ENCODE measurements around the gene VAV3. TPM values are rescaled to one million over a fixed set of nuclear protein-coding genes. Genes with fewer than 3 reads are reported as not detected.

The VAV3 gene
- total and polyA plus RNA-seq, 2 of the 8 experiments (the other 6 are each of a cell fraction or from before 2014, with no cell fraction given): 2.9 to 7.9 TPM

DNA sequence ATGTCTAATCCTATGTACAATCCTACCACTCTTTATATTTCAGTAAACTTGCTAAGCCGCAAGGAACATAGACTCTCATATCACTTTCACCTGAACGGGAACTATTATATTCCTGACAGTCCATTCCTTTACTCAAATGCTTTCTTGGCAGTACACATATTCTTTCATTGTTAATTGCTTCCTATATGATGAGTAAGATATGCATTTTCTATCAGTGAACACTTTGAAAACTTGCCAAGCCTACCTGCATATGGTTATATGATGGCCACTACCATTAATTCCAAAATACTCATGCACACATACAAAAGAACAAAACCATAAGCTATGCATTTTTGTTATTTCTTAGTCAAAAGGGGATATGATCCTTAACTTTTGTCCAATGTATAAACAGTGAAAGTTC lies 341.5 kb downstream of the VAV3 start:
- H2AFZ ChIP-seq (ENCODE audit: low read length): no peak overlapping the region
- H4K91ac ChIP-seq (replicated peaks; ENCODE audit: insufficient read length, low read length): no peak overlapping the region
- H3K9me3 ChIP-seq (ENCODE audit: insufficient read depth in 2 of 2, low read depth in 1 of 2, low read length in 1 of 2): no peaks in the 10 kb centered on the region
- no peak overlapping the region for H2BK5ac ChIP-seq (ENCODE audit: low read depth, low read length)
- no peak overlapping the region for H3K4me2 ChIP-seq (ENCODE audit: insufficient read depth in 1 of 2, low read depth in 2 of 2, low read length in 2 of 2)
- H3K36me3 ChIP-seq (ENCODE audit: control insufficient read depth in 2 of 4, insufficient read depth in 4 of 4, low read length in 3 of 4): no peaks in the 10 kb centered on the region
- ChIA-PET POLR2A (ENCODE audit: partially characterized antibody) (no interaction called here), CTCF (ENCODE audit: partially characterized antibody) (no interaction called here)
- H2BK120ac ChIP-seq (replicated peaks; ENCODE audit: low read depth, low read length): no peak overlapping the region
- H3K27me3 ChIP-seq (replicated peaks in 1 of 4; ENCODE audit: control insufficient read depth in 3 of 4, extremely low read depth in 1 of 4, insufficient read depth in 3 of 4, low read length in 3 of 4): no peaks in the 10 kb centered on the region
- H3K4me1 ChIP-seq (replicated peaks in 1 of 4; ENCODE audit: control insufficient read depth in 3 of 4, insufficient read depth in 4 of 4, low read length in 3 of 4): no peaks in the 10 kb centered on the region
- H2BK12ac ChIP-seq (ENCODE audit: low read depth, low read length): no peak overlapping the region
- FAIRE-seq: no peak
- no peaks in the 10 kb centered on the region for H3K23me2 ChIP-seq (ENCODE audit: low read depth, low read length)
- no peak overlapping the region for H4K5ac ChIP-seq (ENCODE audit: insufficient read length, low read depth, low read length)
- H4K20me1 ChIP-seq (replicated peaks in 1 of 2; ENCODE audit: control insufficient read depth in 1 of 2, insufficient read depth in 2 of 2, low read length in 2 of 2): no peaks in the 10 kb centered on the region
- no peak overlapping the region for H3K9ac ChIP-seq (replicated peaks in 1 of 4; ENCODE audit: extremely low read depth in 1 of 4, low read depth in 3 of 4, low read length in 3 of 4)
- no peak overlapping the region for H3K4me3 ChIP-seq (ENCODE audit: extremely low read depth in 1 of 4, insufficient read depth in 2 of 4, low read depth in 3 of 4, low read length in 4 of 4)
- no peak for DNase-seq (ENCODE audit: low read depth in 1 of 2, low spot score in 2 of 2)
- no peak overlapping the region for H3K27ac ChIP-seq (ENCODE audit: low read depth, low read length)
- no peak overlapping the region for H3K4ac ChIP-seq (replicated peaks; ENCODE audit: insufficient read length, low read depth, low read length)
- no peak overlapping the region for H3K23ac ChIP-seq (ENCODE audit: insufficient read length)
- H2AK5ac ChIP-seq (ENCODE audit: low read depth, low read length): no peak overlapping the region
- H2BK20ac ChIP-seq (ENCODE audit: low read length): no peak overlapping the region
- no peaks in the 10 kb centered on the region for H3K79me2 ChIP-seq (ENCODE audit: control insufficient read depth in 1 of 2, insufficient read depth in 2 of 2, low read length in 2 of 2)
- no peak overlapping the region for H4K8ac ChIP-seq (ENCODE audit: extremely low read depth, insufficient read depth, low read length)
- H3K56ac ChIP-seq (replicated peaks; ENCODE audit: insufficient read length, low read depth, low read length): no peak overlapping the region
- no peak overlapping the region for H3K14ac ChIP-seq (ENCODE audit: insufficient read length)
- no peaks in the 10 kb centered on the region for H3K79me1 ChIP-seq (ENCODE audit: low read depth, low read length)
- WGBS, 2 experiments (ENCODE audit: extremely low coverage in 1 of 2, insufficient coverage in 1 of 2, insufficient read length in 1 of 2, insufficient replicate concordance in 2 of 2, low coverage in 1 of 2, low lambda C conversion rate in 2 of 2, missing lambda C conversion rate in 1 of 2): 96% methylated on average over 2 of the region's 2 CpGs; no CpG with 5 or more reads in 1 of the 2 experiments
- no peak overlapping the region for H3K18ac ChIP-seq (ENCODE audit: extremely low read depth, low read length)
- H2BK15ac ChIP-seq (ENCODE audit: low read length): no peak overlapping the region
- no peak for TF ChIP-seq RXRA (IDR thresholded peaks at IDR 0.05; ENCODE audit: insufficient read depth, low read depth, low read length)
- no peak for TF ChIP-seq SRF (IDR thresholded peaks at IDR 0.05; ENCODE audit: low read depth, low read length)
- TF ChIP-seq CHD1 (IDR thresholded peaks at IDR 0.05; ENCODE audit: low read depth, low read length): no peak
- TF ChIP-seq SIX5 (IDR thresholded peaks at IDR 0.05; ENCODE audit: low read depth, low read length): no peak
- no peak for TF ChIP-seq EGR1 (IDR thresholded peaks at IDR 0.05; ENCODE audit: borderline replicate concordance, low read depth, low read length)
- no peak for TF ChIP-seq NRF1 (IDR thresholded peaks at IDR 0.05; ENCODE audit: low read depth, low read length)
- no peak for TF ChIP-seq SAP30 (IDR thresholded peaks at IDR 0.05; ENCODE audit: insufficient read depth, insufficient replicate concordance, low read length)
- TF ChIP-seq SUZ12 (IDR thresholded peaks at IDR 0.05; ENCODE audit: low read length): no peak
- TF ChIP-seq, protein P1, sequence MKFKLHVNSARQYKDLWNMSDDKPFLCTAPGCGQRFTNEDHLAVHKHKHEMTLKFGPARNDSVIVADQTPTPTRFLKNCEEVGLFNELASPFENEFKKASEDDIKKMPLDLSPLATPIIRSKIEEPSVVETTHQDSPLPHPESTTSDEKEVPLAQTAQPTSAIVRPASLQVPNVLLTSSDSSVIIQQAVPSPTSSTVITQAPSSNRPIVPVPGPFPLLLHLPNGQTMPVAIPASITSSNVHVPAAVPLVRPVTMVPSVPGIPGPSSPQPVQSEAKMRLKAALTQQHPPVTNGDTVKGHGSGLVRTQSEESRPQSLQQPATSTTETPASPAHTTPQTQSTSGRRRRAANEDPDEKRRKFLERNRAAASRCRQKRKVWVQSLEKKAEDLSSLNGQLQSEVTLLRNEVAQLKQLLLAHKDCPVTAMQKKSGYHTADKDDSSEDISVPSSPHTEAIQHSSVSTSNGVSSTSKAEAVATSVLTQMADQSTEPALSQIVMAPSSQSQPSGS (IDR thresholded peaks at IDR 0.05; ENCODE audit: low read length): no peak
- no peak for TF ChIP-seq EP300 (IDR thresholded peaks at IDR 0.05; ENCODE audit: borderline replicate concordance in 1 of 2, low read depth in 2 of 2, low read length in 2 of 2)
- no peak for TF ChIP-seq TBP (IDR thresholded peaks at IDR 0.05; ENCODE audit: low read depth, low read length)
- no peak for TF ChIP-seq MAFK (IDR thresholded peaks at IDR 0.05; ENCODE audit: low read depth, low read length)
